ENCODE measurements around the gene CD247. TPM values are rescaled to one million over a fixed set of nuclear protein-coding genes. Genes with fewer than 3 reads are reported as not detected.

The CD247 gene
- polyA plus RNA-seq, 1 experiment = not detected

- CTCF ChIA-PET = interaction anchor here (0.9 to 8.3 kb wide), 7 partner anchors 9 to 1640 kb away, joined by 3 to 103 read pairs (median 3); no protein-coding TSS in a partner anchor
- H3K4me3 ChIP-seq (ENCODE audit: low read depth, low read length) = peak overlapping the region; percentile 60
- peaks cover 10% of the 10 kb centered on the region for H3K27me3 ChIP-seq (ENCODE audit: control insufficient read depth, insufficient read depth, low read length)
- DNase-seq (ENCODE audit: low read depth, low spot score) = no peak
- no peak for TF ChIP-seq CTCF (IDR thresholded peaks at IDR 0.05; ENCODE audit: low read depth, low read length)
- POLR2A ChIA-PET = interaction anchor here (0.9 kb wide), 2 partner anchors 160 to 334 kb away, joined by 3 read pairs; partner anchors contain the start of gene POU2F1
- H3K9me3 ChIP-seq (ENCODE audit: control insufficient read depth, insufficient read depth, low read length) = no peaks in the 10 kb centered on the region; the same call in 1 of the 2 replicates
- no peak overlapping the region for H3K27ac ChIP-seq (ENCODE audit: low read depth, low read length)
These were observed 35.9 kb upstream of the CD247 start for GRCh38 chr1:167554028-167554779.

GRCh38 chr1:167553136-167554027 lies 35.1 kb upstream of the CD247 start, which contains the start of gene CREG1:
Gene CREG1 (minus strand): TSS chr1:167553762.
- no peak for TF ChIP-seq CTCF (IDR thresholded peaks at IDR 0.05; ENCODE audit: low read depth, low read length)
- Histone ChIP-seq H3K4me3 (ENCODE audit: low read depth, low read length) (peak within 1 kb of the TSS; percentile 60), H3K27ac (ENCODE audit: low read depth, low read length) (no peak within 1 kb of the TSS), H3K27me3 (ENCODE audit: control insufficient read depth, insufficient read depth, low read length) (peaks cover 10% of the 10 kb centered on the region), H3K9me3 (ENCODE audit: control insufficient read depth, insufficient read depth, low read length) (no peaks in the 10 kb centered on the region; the same call in 1 of the 2 replicates)
- ChIA-PET CTCF (interaction anchor here (0.9 to 8.3 kb wide), 7 partner anchors 10 to 1640 kb away, joined by 3 to 103 read pairs (median 3); no protein-coding TSS in a partner anchor), POLR2A (interaction anchor here (0.5 to 0.9 kb wide), 3 partner anchors 161 to 1715 kb away, joined by 3 read pairs; partner anchors contain the start of gene POU2F1)
- peak; percentile 59 for DNase-seq (ENCODE audit: low read depth, low spot score)

GRCh38 chr1:167551362-167551761 lies 33.0 kb upstream of the CD247 start:
- ChIA-PET CTCF (interaction anchor here (1.7 to 8.3 kb wide), 3 partner anchors 11 to 331 kb away, joined by 9 to 103 read pairs (median 9); partner anchors contain the start of gene POU2F1), POLR2A (no interaction called here)
- no peak overlapping the region for H3K27ac ChIP-seq (ENCODE audit: low read depth, low read length)
- TF ChIP-seq CTCF (IDR thresholded peaks at IDR 0.05; ENCODE audit: low read depth, low read length) = no peak
- DNase-seq (ENCODE audit: low read depth, low spot score) = no peak
- H3K9me3 ChIP-seq (ENCODE audit: control insufficient read depth, insufficient read depth, low read length) = no peaks in the 10 kb centered on the region; the same call in 1 of the 2 replicates
- H3K4me3 ChIP-seq (ENCODE audit: low read depth, low read length) = no peak overlapping the region
- H3K27me3 ChIP-seq (ENCODE audit: control insufficient read depth, insufficient read depth, low read length) = peaks cover 6% of the 10 kb centered on the region

GRCh38 chr1:167548059-167548932 lies 30.0 kb upstream of the CD247 start:
- Histone ChIP-seq H3K27ac (ENCODE audit: low read depth, low read length) (no peak overlapping the region), H3K27me3 (ENCODE audit: control insufficient read depth, insufficient read depth, low read length) (peaks cover 6% of the 10 kb centered on the region), H3K9me3 (ENCODE audit: control insufficient read depth, insufficient read depth, low read length) (no peaks in the 10 kb centered on the region; the same call in 1 of the 2 replicates), H3K4me3 (ENCODE audit: low read depth, low read length) (no peak overlapping the region)
- TF ChIP-seq CTCF (IDR thresholded peaks at IDR 0.05; ENCODE audit: low read depth, low read length) = no peak
- ChIA-PET POLR2A (no interaction called here), CTCF (interaction anchor here (0.6 to 8.3 kb wide), 7 partner anchors 8 to 482 kb away, joined by 3 to 103 read pairs (median 5); partner anchors contain the start of gene POU2F1)
- no peak for DNase-seq (ENCODE audit: low read depth, low spot score)

Data from AG04450 (cell line).